Choroid plexus epithelial cell (primary cell): ENCODE measurements around the gene PRR15.
A peak's percentile ranks its signal among the peaks of the same experiment; 100 is the strongest.

Source experiments
- DNase-seq: peaks from one replicate; pipeline ENCODE4 v3.0.0-alpha.2; 2010; ENCODE audit warnings: low read depth
- H3K4me3 ChIP-seq: 2 replicates; pipeline ENCODE4 v1.5.1; 2011; ENCODE audit warnings: low read depth, mild to moderate bottlenecking, control low read depth, low read length, moderate library complexity
- TF ChIP-seq, protein P1 (sequence below): conservative IDR thresholded peaks from 2 replicates; pipeline ENCODE4 v1.5.1; 2011; ENCODE audit warnings: low read depth, mild to moderate bottlenecking, control low read depth, inconsistent platforms, low read length, moderate library complexity

The PRR15 gene

DNA sequence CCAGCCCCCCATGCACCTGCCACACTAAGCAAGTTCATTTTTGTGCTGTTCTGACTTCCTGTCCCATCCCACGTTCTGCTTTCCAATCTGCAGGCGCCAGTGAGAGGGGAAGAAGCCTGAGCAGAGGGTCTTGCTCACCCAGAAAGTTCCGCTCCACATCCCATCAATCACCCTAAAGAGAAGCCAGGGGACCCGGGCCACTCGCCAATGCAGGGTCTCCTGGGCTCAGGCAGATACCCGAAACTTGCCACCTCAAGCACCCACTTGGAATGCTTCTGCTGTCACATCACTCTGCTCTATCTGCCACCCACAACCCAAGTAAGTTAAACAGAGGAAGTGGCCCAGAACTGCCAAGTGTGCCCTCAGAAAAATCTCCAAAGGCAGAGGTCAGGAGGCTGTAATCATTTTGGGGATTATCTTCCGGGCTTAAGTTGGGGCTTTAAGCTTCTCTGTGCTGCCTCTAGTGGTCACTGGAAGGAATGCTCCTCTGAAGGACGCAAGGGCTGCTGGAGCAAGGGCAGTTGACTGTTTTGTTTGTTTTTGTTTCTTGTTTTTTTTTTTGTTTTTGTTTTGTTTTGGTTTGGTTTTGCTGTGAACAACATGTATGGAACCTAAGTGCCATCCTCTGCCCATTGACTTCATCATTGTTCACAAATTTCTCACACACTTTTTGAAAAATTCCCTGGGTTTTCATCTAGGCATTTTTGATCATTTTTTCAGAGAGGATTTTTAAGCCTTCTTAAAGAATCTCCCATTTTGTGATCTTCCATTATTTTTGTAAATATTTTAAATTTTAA lies 25.5 kb downstream of the PRR15 start:
- no peak overlapping the region for H3K4me3 ChIP-seq
- TF ChIP-seq, protein P1, sequence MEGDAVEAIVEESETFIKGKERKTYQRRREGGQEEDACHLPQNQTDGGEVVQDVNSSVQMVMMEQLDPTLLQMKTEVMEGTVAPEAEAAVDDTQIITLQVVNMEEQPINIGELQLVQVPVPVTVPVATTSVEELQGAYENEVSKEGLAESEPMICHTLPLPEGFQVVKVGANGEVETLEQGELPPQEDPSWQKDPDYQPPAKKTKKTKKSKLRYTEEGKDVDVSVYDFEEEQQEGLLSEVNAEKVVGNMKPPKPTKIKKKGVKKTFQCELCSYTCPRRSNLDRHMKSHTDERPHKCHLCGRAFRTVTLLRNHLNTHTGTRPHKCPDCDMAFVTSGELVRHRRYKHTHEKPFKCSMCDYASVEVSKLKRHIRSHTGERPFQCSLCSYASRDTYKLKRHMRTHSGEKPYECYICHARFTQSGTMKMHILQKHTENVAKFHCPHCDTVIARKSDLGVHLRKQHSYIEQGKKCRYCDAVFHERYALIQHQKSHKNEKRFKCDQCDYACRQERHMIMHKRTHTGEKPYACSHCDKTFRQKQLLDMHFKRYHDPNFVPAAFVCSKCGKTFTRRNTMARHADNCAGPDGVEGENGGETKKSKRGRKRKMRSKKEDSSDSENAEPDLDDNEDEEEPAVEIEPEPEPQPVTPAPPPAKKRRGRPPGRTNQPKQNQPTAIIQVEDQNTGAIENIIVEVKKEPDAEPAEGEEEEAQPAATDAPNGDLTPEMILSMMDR: peak; percentile 96
- peak; percentile 54 for DNase-seq

DNA sequence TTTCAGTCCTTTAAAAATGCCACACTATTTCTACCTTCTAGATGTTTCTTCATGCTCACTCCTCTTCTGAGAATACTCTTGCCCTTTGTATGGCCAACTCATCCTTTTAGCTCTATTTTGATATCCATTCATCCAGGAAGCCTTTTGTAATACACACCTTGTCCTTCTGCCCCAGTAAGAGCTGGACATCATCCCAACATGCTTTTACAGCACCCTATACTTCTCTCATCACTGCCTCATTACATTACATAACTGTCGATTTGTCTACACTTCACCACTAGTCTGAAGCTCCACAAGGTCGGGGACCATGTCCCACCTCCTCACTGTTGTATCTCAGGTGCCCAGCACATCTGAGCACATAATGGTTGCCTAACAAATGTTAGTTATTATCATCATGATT lies 29.2 kb downstream of the PRR15 start:
- H3K4me3 ChIP-seq: no peak overlapping the region
- TF ChIP-seq, protein P1: no peak
- no peak for DNase-seq

DNA sequence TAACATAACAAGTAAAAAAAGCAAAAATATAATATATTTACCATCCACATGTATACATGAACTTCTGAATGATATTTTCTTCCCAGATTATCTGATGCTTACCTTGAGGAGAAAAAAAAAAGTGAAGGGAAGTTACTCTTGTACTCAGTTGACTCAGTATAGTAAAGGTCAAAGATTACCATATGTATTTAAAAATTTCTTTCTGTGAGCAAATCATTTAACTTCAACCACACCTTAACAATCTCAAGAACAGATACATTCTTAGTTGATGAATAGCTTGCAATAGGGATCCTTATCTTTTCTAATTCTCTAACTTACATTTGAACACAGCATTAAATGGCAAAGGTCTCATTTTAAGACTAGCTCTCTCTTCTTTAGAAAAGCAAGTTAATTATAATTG lies 29.8 kb downstream of the PRR15 start:
- no peak overlapping the region for H3K4me3 ChIP-seq
- TF ChIP-seq, protein P1: no peak
- DNase-seq: no peak

DNA sequence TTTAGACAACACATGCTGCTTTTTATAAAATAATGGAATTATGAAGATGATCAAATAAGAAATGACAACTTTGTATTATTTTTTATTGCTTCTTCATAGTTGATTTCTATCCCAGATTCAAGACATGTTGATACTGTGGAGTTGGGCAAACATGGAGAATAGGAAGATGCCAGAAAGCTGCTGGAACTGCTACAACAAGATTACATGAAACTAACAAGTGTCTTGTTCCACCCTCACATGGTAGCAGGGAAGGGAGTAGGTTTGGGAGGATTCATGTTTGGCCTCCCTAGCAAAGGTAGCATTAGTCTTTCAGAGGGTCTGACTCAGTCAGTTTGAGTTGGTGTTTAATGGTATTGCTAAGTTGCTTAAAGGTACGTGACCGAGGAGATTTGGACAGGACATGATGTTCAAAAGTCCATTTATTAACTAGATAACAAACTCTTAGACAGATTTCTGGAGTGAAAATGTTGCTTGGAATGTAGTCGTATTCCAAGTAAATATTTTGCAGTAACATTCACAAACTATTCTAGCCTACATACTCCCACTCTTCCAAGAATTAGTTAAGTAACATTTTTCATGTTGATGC lies 33.1 kb downstream of the PRR15 start:
- no peak overlapping the region for H3K4me3 ChIP-seq
- TF ChIP-seq, protein P1: no peak
- no peak for DNase-seq

DNA sequence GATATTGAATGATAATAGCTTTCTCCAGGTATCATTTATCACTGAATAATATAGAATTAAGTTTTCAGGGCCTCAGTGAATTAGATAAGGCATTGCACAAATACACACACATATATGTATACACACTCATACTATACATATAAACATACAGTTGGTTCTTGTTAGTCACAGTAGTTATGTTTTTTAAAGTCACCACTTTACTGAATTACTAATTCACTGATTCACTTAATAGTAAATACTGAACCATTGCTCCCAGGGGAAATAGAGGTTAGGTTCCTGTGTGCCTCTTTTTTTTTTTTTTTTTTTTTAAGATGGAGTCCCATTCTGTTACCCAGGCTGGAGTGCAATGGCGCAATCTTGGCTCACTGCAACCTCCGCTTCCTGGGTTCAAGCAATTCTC lies 33.6 kb downstream of the PRR15 start:
- H3K4me3 ChIP-seq: no peak overlapping the region
- no peak for DNase-seq
- TF ChIP-seq, protein P1: no peak

DNA sequence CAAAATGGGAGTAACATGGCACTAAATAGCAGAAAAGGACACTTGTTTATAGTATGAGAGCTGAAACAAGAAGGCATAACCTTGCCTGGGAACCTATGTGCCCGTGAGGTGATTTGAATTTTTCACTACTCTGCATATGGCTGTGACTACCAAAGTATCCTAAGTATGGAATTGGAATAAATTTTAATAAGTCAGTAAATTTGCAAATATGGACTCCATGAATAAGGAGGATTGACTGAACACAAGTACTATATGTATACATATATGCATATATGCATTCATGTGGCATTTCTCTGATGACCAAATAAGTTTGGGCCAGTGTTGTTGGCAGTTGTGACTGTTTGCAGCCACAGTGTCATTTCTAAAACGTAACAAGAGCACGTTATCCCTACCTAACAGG lies 34.5 kb downstream of the PRR15 start:
- TF ChIP-seq, protein P1: no peak
- no peak overlapping the region for H3K4me3 ChIP-seq
- no peak for DNase-seq

DNA sequence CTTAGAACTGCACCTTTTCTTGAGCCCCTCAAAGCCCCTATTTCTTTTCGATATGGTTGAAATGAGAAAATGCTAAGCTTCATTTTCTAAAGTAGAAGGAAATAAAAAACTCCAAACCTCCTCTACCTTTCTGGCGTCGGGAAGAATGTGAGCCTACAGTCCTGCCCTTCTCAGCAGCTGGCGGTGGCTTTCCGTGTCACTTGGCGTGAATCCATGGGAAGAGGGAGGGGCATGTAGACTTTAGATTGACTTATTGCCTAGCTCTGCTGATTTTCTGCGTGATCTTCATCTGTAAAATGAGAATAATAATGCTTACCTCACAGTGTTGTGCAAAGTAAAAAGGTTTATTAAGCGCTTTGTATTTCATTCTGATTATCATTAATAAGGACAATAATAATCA lies 35.0 kb downstream of the PRR15 start:
- no peak for DNase-seq
- TF ChIP-seq, protein P1: no peak
- no peak overlapping the region for H3K4me3 ChIP-seq
